ENCODE measurements around the gene UBLCP1. TPM values are rescaled to one million over a fixed set of nuclear protein-coding genes. Genes with fewer than 3 reads are reported as not detected.

The UBLCP1 gene
- total and polyA plus RNA-seq, 2 of the 13 experiments (the other 11 are each of a cell fraction or from before 2014, with no cell fraction given) = 6.5 to 12.6 TPM

GRCh38 chr5:159322180-159322579, 59.1 kb downstream of the UBLCP1 start:
- no TSS peak for BruUV-seq (replicated peaks)
- TF ChIP-seq ZHX2 (IDR thresholded peaks at IDR 0.05; ENCODE audit: low read depth) = no peak
- TF ChIP-seq ZHX2 (CRISPR knock-in tag; IDR thresholded peaks at IDR 0.05; ENCODE audit: borderline replicate concordance) = no peak
- no peak for TF ChIP-seq TEAD2 (CRISPR knock-in tag; IDR thresholded peaks at IDR 0.05)
- no peak for TF ChIP-seq ZBTB44 (CRISPR knock-in tag; IDR thresholded peaks at IDR 0.05)
- TF ChIP-seq NCOA2 (CRISPR knock-in tag; IDR thresholded peaks at IDR 0.05) = no peak
- TF ChIP-seq PTBP1 (IDR thresholded peaks at IDR 0.05; ENCODE audit: low read depth, low read length, poor library complexity, severe bottlenecking) = no peak
- no peak for TF ChIP-seq SNRNP70 (IDR thresholded peaks at IDR 0.05; ENCODE audit: low read depth, low read length)
- TF ChIP-seq BRCA1 (CRISPR knock-in tag; IDR thresholded peaks at IDR 0.05) = no peak
- no peak for TF ChIP-seq SMARCE1 (IDR thresholded peaks at IDR 0.05; ENCODE audit: borderline replicate concordance)
- TF ChIP-seq NFATC3 (CRISPR knock-in tag; IDR thresholded peaks at IDR 0.05) = no peak
- no peak for TF ChIP-seq CBFB (CRISPR knock-in tag; IDR thresholded peaks at IDR 0.05)
- TF ChIP-seq ZNF788 (CRISPR knock-in tag; IDR thresholded peaks at IDR 0.05; ENCODE audit: borderline replicate concordance) = no peak
- TF ChIP-seq RBM22 (optimal IDR thresholded peaks at IDR 0.05; ENCODE audit: low read length) = no peak
- no peak for TF ChIP-seq ZNF18 (CRISPR knock-in tag; IDR thresholded peaks at IDR 0.05; ENCODE audit: insufficient replicate concordance)
- TF ChIP-seq FOXK2 (IDR thresholded peaks at IDR 0.05) = no peak
- TF ChIP-seq ZFP41 (CRISPR knock-in tag; IDR thresholded peaks at IDR 0.05; ENCODE audit: borderline replicate concordance) = no peak

More at GRCh38 chr5:159322180-159322579, 59.1 kb downstream of the UBLCP1 start:
- no peak overlapping the region for H3K9ac ChIP-seq (ENCODE audit: insufficient read depth, low read depth, low read length)
- ATAC-seq = no peak
- 8% methylated on average over 6 of the region's 6 CpGs for WGBS (ENCODE audit: low lambda C conversion rate)
- no peaks in the 10 kb centered on the region for H4K20me1 ChIP-seq (ENCODE audit: insufficient read depth, low read length)
- no peak for DNase-seq (ENCODE audit: low spot score)
- H3K36me3 ChIP-seq (replicated peaks in 1 of 2; ENCODE audit: control insufficient read depth in 1 of 2, insufficient read depth in 2 of 2, low read length in 2 of 2) = no peaks in the 10 kb centered on the region
- no peak overlapping the region for H2AFZ ChIP-seq (ENCODE audit: low read length)
- no peak overlapping the region for H3K4me2 ChIP-seq (ENCODE audit: low read depth, low read length)
- intact Hi-C loops (cut with micrococcal nuclease; ENCODE audit: unreplicated experiment) (no loop called here), in situ Hi-C loops (cut with HindIII; ENCODE audit: extremely low pct_ligation_motif_present, low pct_unique_long_range_greater_than_20kb) (no loop called here)
- no peaks in the 10 kb centered on the region for H3K4me1 ChIP-seq (ENCODE audit: insufficient read depth, low read length)
- ChIA-PET POLR2A (no interaction called here), CTCF (ENCODE audit: low intra/inter-chr PET ratio, low total read pairs) (no interaction called here)
- H3K9me3 ChIP-seq (ENCODE audit: low read length) = no peaks in the 10 kb centered on the region
- no peak overlapping the region for H3K27ac ChIP-seq (ENCODE audit: extremely low read length, insufficient read depth, low read length)
- H3K27me3 ChIP-seq (ENCODE audit: control insufficient read depth in 1 of 2, insufficient read depth in 2 of 2, low read length in 2 of 2) = peaks cover 0 to 7% of the 10 kb centered on the region in 2 experiments; a peak in 1 of 5 replicates
- H3K4me3 ChIP-seq (replicated peaks in 1 of 3; ENCODE audit: insufficient read depth in 1 of 3, low read depth in 2 of 3, low read length in 3 of 3) = no peak overlapping the region
- no peak for FAIRE-seq
- no peaks in the 10 kb centered on the region for H3K79me2 ChIP-seq (ENCODE audit: insufficient read depth, low read length)
